Smooth muscle cell (in vitro differentiated cells): ENCODE measurements around the gene POLR1E. TPM values are rescaled to one million over a fixed set of nuclear protein-coding genes. Genes with fewer than 3 reads are reported as not detected.

Experiments used
- DNase-seq: peaks from one replicate; lab custom pipeline; 2025; ENCODE audit not compliant: unreplicated experiment; lab: John Stamatoyannopoulos, UW
- H2AFZ ChIP-seq: fragments of 200-600 bp; sonication (generic); 2 replicates; pipeline ENCODE4 v1.6.0; 2016; ENCODE audit warnings: antibody characterized with exemption, low read depth, mild to moderate bottlenecking
- H3F3A ChIP-seq: fragments of 200-600 bp; sonication (generic); 2 replicates; pipeline ENCODE4 v1.6.0; 2017; ENCODE audit warnings: antibody characterized with exemption, low read depth
- H3K27ac ChIP-seq: fragments of 200-600 bp; sonication (generic); 2 replicates; pipeline ENCODE4 v1.5.1; 2016; ENCODE audit warnings: low read depth, mild to moderate bottlenecking
- H3K27me3 ChIP-seq: fragments of 200-600 bp; sonication (generic); 2 replicates; pipeline ENCODE4 v1.6.1; 2016; ENCODE audit warnings: low read depth, mild to moderate bottlenecking
- H3K36me3 ChIP-seq: fragments of 200-600 bp; sonication (generic); 2 replicates; pipeline ENCODE4 v1.5.1; 2016; ENCODE audit warnings: low read depth
- H3K4me1 ChIP-seq: fragments of 200-600 bp; sonication (generic); 2 replicates; pipeline ENCODE4 v1.5.1; 2016; ENCODE audit warnings: low read depth
- H3K4me2 ChIP-seq: fragments of 200-600 bp; sonication (generic); 2 replicates; pipeline ENCODE4 v1.6.0; 2016; ENCODE audit warnings: mild to moderate bottlenecking
- H3K4me3 ChIP-seq: fragments of 200-600 bp; sonication (generic); 2 replicates; pipeline ENCODE4 v1.5.1; 2016; ENCODE audit warnings: mild to moderate bottlenecking
- H3K79me2 ChIP-seq: fragments of 200-600 bp; sonication (generic); 2 replicates; pipeline ENCODE4 v1.6.0; 2016; ENCODE audit warnings: low read depth, mild to moderate bottlenecking
- H3K9ac ChIP-seq: fragments of 200-600 bp; sonication (generic); 2 replicates; pipeline ENCODE4 v1.6.0; 2016; ENCODE audit warnings: low read depth
- H3K9me3 ChIP-seq: fragments of 200-600 bp; sonication (generic); replicated peaks from 2 replicates; pipeline ENCODE4 v1.5.1; 2016; ENCODE audit warnings: low read depth
- H4K20me1 ChIP-seq: fragments of 200-600 bp; sonication (generic); 2 replicates; pipeline ENCODE4 v1.6.0; 2016; ENCODE audit warnings: low read depth
- WGBS: methylation state at CpG from one replicate; pipeline ENCODE4 v1.1.7; 2016; ENCODE audit warnings: low lambda C conversion rate; 5-methylcytosine and 5-hydroxymethylcytosine counted together
- polyA plus RNA-seq: library from polyadenylated mRNA; unstranded; fragments of >200 nt; fragmentation: Nextera tagmentation; extraction: Ambion mirVana; gene quantifications from 2 replicates; pipeline ENCODE4 v1.2.1, GENCODE V29; 2016
- total RNA-seq: library from RNA; depleted of rRNA; stranded (reverse); fragments of >200 nt; gene quantifications from 2 replicates; pipeline ENCODE4 v1.2.3, GENCODE V29; 2014
- TF ChIP-seq, protein P1 (sequence below): fragments of 200-600 bp; sonication (generic); IDR thresholded peaks from 2 replicates; pipeline ENCODE4 v1.5.1; 2017; ENCODE audit warnings: borderline replicate concordance, mild to moderate bottlenecking, antibody characterized with exemption; ENCODE audit not compliant: insufficient read depth, poor library complexity, severe bottlenecking

The POLR1E gene
- total and polyA plus RNA-seq, 2 experiments from 2014 or later: 10.9 to 12.6 TPM

DNA sequence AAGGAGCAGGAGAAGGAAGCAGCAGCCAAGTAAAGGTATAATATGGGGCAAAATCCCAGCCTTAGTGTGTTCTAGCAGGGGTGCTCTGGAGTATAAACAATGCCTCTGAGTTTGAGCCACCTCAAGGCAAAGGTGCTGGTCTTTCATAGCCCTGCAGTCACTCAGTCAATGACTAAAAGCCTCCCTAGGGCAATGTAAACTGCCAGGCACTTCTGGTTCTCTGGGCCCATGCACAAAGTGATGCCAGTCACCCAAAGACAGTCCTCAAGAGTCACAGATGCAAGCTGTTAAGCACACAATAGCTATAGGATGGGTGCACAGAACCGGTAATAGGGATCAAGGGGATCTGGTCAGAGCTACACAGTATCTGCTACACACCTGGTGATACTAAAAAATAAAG, 33.1 kb upstream of the POLR1E start:
- peaks cover 100% of the 10 kb centered on the region for H4K20me1 ChIP-seq
- H3K36me3 ChIP-seq: no peaks in the 10 kb centered on the region
- H3K9ac ChIP-seq: no peak overlapping the region
- H3K4me1 ChIP-seq: peaks cover 8% of the 10 kb centered on the region
- WGBS: 91% methylated on average over 1 of the region's 1 CpG
- no peaks in the 10 kb centered on the region for H3K9me3 ChIP-seq
- H2AFZ ChIP-seq: no peak overlapping the region
- TF ChIP-seq, protein P1, sequence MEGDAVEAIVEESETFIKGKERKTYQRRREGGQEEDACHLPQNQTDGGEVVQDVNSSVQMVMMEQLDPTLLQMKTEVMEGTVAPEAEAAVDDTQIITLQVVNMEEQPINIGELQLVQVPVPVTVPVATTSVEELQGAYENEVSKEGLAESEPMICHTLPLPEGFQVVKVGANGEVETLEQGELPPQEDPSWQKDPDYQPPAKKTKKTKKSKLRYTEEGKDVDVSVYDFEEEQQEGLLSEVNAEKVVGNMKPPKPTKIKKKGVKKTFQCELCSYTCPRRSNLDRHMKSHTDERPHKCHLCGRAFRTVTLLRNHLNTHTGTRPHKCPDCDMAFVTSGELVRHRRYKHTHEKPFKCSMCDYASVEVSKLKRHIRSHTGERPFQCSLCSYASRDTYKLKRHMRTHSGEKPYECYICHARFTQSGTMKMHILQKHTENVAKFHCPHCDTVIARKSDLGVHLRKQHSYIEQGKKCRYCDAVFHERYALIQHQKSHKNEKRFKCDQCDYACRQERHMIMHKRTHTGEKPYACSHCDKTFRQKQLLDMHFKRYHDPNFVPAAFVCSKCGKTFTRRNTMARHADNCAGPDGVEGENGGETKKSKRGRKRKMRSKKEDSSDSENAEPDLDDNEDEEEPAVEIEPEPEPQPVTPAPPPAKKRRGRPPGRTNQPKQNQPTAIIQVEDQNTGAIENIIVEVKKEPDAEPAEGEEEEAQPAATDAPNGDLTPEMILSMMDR: no peak
- no peak overlapping the region for H3K4me3 ChIP-seq
- no peaks in the 10 kb centered on the region for H3F3A ChIP-seq
- DNase-seq: no peak
- H3K4me2 ChIP-seq: no peak overlapping the region
- no peaks in the 10 kb centered on the region for H3K27me3 ChIP-seq
- H3K79me2 ChIP-seq: peaks cover 97% of the 10 kb centered on the region
- no peak overlapping the region for H3K27ac ChIP-seq

DNA sequence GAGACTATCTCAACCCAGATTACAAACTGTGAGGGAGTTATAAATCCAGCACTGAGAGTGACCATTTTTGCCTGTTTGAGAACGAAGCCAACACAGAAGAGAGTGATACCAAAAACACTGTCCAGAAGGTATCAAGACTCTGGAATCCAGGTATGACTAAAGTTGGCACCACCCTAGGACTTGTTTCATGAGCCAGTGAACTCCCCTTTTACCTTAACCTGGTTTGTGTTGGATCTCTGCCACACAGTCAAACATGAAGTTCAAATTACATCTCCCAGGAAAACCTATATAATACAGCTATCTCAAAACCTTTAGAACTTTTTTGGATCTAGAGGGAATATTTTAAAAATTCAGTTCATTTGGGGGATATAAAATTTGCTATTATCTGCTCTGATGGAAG, 31.9 kb upstream of the POLR1E start:
- H3K9ac ChIP-seq: no peak overlapping the region
- no peaks in the 10 kb centered on the region for H3K9me3 ChIP-seq
- no peak overlapping the region for H2AFZ ChIP-seq
- H3F3A ChIP-seq: no peaks in the 10 kb centered on the region
- WGBS: 100% methylated on average over 1 of the region's 1 CpG
- peaks cover 8% of the 10 kb centered on the region for H3K4me1 ChIP-seq
- no peaks in the 10 kb centered on the region for H3K27me3 ChIP-seq
- TF ChIP-seq, protein P1: no peak
- no peak for DNase-seq
- no peak overlapping the region for H3K4me3 ChIP-seq
- H3K27ac ChIP-seq: no peak overlapping the region
- H4K20me1 ChIP-seq: peaks cover 100% of the 10 kb centered on the region
- H3K36me3 ChIP-seq: no peaks in the 10 kb centered on the region
- H3K4me2 ChIP-seq: no peak overlapping the region
- H3K79me2 ChIP-seq: peaks cover 98% of the 10 kb centered on the region

DNA sequence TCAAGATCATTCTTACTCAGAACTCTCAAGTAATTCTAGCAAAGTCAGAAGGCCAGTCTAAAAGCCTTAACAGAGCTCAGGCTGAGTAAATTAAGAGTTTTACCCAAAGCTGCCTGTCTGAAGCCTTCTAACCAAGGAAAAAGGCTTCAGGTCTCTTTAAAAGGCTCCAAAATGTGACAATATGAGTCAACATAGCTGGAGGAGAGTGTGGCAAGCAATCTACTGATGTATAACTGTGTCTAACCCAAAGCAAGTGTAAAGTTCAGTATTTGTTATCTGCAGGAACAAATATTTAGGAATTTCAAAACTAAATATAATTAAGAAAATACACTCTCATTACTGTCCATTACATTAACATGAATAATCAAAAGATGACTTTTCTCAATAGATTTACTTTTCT, 31.5 kb upstream of the POLR1E start:
- Histone ChIP-seq H3K9ac (no peak overlapping the region), H3K36me3 (no peaks in the 10 kb centered on the region), H3K4me3 (no peak overlapping the region), H3K27ac (no peak overlapping the region), H4K20me1 (peaks cover 100% of the 10 kb centered on the region), H3F3A (no peaks in the 10 kb centered on the region), H3K9me3 (no peaks in the 10 kb centered on the region), H2AFZ (no peak overlapping the region), H3K4me1 (peaks cover 5% of the 10 kb centered on the region), H3K4me2 (no peak overlapping the region), H3K79me2 (peaks cover 98% of the 10 kb centered on the region), H3K27me3 (no peaks in the 10 kb centered on the region)
- TF ChIP-seq, protein P1: no peak
- no peak for DNase-seq

DNA sequence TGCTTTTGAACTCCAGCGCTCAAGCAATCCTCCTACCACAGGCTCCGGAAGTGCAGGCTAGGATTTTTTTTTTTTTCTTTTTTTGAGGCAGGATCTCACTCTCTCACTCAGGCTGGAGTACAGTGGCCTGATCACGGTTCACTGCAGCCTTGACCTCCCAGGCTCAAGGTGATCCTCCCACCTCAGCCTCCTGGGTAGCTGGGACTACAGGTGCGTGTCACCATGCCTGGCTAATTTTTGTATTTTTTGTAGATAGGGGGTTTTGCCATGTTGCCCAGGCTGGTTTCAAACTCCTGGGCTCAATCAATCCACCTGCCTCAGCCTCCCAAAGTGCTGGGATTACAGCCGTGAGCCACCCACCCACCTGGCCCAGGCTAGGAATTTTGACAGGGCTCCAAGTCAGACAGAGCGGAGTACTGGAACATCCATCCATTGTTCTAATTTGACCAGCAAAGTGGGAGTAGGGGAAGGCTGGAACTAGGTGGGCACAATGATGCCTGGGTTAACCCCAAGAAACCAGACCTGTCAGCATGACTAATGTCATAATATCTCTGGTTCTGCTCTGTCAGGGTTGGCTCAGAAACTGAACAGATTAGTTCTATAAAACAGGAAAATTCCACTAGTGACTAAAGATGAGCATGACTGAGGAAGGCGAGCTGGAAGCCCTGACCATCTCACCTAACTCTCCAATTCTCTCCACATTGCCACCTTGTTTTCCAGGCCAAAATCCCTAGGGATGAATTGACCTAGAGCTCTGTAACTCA, 29.7 kb upstream of the POLR1E start:
- H2AFZ ChIP-seq: no peak overlapping the region
- H3K27ac ChIP-seq: peak overlapping the region; percentile 40
- no peak overlapping the region for H3K4me2 ChIP-seq
- no peak for DNase-seq
- H3K36me3 ChIP-seq: no peaks in the 10 kb centered on the region
- no peaks in the 10 kb centered on the region for H3K9me3 ChIP-seq
- H3K4me3 ChIP-seq: no peak overlapping the region
- no peak overlapping the region for H3K9ac ChIP-seq
- peaks cover 100% of the 10 kb centered on the region for H4K20me1 ChIP-seq
- WGBS: 80% methylated on average over 7 of the region's 7 CpGs
- no peaks in the 10 kb centered on the region for H3K27me3 ChIP-seq
- H3K79me2 ChIP-seq: peaks cover 98% of the 10 kb centered on the region
- H3F3A ChIP-seq: no peaks in the 10 kb centered on the region
- TF ChIP-seq, protein P1: no peak
- no peaks in the 10 kb centered on the region for H3K4me1 ChIP-seq
